Measurements from ENCODE around the gene MOB3C.
A peak's percentile ranks its signal among the peaks of the same experiment; 100 is the strongest.
"Not testable (repeated sequence)": the region's sequence is repeated elsewhere in the genome, so short reads cannot be mapped to it uniquely, and the experiment has no call there.

MOB3C gene

GRCh38 chr1:46616277-46617107, at the start of gene MOB3C:
Gene MOB3C, minus strand, starts transcription at chr1:46616811. Its CDS starts 3,490 bp downstream, at chr1:46613321.
- DNase-seq (ENCODE audit: low spot score), result peak; percentile 70

- no peak for DNase-seq (ENCODE audit: low spot score)
Measured at GRCh38 chr1:46665983-46666382, 49.4 kb upstream of the MOB3C start.

- not testable (repeated sequence) for DNase-seq (ENCODE audit: low spot score)
Measured at GRCh38 chr1:46662919-46663318, 46.3 kb upstream of the MOB3C start.

DNA sequence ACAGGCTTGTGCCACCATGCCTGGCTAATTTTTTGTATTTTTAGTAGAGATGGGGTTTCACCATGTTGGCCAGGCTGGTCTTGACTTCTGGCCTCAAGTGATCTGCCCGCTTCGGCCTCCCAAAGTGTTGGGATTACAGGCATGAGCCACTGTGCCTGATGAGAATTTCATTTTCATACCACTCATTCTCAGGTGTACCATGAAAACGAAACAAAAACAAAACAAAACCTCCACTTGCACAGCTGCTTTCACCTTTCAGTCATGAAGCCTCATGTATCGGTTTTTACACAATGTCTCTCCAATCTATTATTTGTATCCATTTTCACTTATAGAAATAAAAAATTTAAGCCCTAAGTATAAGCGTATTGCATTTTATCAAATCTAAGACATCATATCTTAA, 43.5 kb upstream of the MOB3C start:
- DNase-seq (ENCODE audit: low spot score), result not testable (repeated sequence)

DNA sequence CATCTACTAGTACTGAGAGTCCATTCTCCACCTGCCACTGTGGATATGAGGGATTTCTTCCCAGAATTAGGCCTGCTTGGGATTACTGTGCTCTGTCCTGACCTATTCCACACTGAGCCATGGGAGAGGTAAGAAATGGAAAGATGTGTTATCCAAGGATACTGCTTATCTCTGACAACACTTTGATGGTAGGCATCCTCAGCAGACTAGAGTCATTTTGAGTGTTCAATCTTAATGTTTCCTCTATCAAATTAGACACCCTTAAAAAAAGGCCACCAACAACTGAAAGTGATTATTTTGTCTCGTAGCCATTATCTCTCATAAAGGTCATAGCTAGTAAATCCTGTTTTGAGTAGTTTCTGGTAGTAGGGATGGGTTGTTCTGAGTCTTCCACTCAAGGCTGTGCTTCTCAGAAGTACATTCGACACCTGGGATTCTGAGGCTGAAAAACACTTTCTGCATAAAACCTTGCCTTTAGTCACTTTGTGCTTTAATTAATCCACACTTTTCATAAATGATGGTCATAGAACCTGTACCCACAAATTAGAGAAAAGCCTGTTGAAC, 42.8 kb upstream of the MOB3C start:
- DNase-seq (ENCODE audit: low spot score), result no peak

- DNase-seq (ENCODE audit: low spot score), result no peak
Measured at GRCh38 chr1:46657775-46658174, 41.2 kb upstream of the MOB3C start.

- no peak for DNase-seq (ENCODE audit: low spot score)
Measured at GRCh38 chr1:46656643-46657042, 40.0 kb upstream of the MOB3C start.

DNA sequence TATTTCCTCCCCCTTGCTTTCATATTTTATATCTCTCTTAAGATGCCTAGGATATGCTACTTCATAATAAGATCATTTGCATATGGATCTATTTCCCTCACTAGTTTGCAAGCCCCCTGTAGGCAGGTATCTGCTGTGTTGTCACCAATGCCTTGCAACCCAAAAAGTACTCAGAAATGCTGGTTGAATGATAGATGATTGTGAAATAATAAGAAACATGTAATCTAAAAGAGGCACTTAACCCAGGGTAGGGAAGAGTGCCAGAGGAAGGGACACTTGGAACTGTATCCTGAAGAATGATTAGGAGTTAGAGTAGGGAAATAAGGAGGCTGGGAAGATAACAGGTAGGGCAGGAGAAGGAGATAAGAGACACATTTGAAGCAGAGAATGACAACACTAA, 39.2 kb upstream of the MOB3C start:
- no peak for DNase-seq (ENCODE audit: low spot score)

- not testable (repeated sequence) for DNase-seq (ENCODE audit: low spot score)
Measured at GRCh38 chr1:46654698-46655097, 38.1 kb upstream of the MOB3C start.

DNA sequence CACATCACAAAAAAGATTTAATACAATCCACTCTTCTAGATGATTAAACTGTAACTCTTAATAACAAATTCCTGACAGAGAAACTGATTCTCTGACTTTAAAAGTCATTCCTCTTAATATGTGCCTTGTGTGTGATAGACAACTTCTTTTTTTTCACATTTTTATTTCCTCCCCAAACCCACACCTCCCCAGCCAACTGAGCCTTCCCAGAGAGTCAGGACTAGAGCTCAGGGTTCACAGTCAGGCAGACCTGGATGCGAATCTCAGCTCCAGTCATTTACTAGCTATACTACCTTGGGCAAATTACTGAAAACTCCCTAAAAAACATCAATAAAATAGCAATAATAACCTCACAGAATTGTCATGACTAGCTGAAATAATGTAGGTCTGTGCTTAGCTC, 37.4 kb upstream of the MOB3C start:
- no peak for DNase-seq (ENCODE audit: low spot score)

GRCh38 chr1:46653405-46653958, 36.9 kb upstream of the MOB3C start:
- DNase-seq (ENCODE audit: low spot score), result no peak

DNA sequence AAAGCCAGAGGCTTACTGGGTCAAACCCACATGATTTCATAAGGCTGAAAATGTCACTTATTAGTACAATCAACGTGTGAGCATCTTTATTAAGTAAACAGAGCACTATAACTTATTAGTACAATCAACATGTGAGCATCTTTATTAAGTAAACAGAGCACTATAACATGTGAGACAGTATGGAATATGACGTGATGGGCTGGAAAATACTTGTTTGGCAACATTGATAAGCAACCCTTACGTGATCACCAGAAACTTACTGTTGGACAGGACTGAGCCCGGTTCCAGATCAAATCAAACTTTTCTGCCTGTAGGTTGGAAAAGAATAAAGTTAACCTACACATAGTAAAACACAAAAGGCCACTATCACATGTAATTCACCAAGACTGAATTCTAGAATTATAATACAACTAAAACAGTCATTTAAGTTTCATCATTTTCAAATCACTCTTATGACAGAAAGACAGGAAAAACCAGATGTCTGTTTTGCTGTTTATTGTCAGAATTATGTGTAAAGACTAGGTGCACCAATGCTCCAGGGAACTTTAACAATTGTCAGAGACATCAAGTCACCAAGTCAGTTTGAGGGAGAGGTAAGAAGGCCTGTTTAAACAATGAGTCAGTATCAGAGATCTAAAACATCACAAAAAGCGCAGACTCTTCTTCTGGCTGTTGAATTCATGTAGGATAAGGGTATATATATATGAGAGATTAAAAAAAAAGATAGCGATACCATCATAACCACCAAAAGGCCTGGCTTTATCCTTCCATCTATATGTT, 35.9 kb upstream of the MOB3C start:
- DNase-seq (ENCODE audit: low spot score), result no peak

DNA sequence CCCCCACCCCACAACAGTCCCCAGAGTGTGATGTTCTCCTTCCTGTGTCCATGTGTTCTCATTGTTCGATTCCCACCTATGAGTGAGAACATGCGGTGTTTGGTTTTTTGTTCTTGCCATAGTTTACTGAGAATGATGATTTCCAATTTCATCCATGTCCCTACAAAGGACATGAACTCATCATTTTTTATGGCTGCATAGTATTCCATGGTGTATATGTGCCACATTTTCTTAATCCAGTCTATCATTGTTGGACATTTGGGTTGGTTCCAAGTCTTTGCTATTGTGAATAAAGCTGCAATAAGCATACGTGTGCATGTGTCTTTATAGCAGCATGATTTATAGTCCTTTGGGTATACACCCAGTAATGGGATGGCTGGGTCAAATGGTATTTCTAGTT, 34.5 kb upstream of the MOB3C start:
- DNase-seq (ENCODE audit: low spot score), result not testable (repeated sequence)

DNA sequence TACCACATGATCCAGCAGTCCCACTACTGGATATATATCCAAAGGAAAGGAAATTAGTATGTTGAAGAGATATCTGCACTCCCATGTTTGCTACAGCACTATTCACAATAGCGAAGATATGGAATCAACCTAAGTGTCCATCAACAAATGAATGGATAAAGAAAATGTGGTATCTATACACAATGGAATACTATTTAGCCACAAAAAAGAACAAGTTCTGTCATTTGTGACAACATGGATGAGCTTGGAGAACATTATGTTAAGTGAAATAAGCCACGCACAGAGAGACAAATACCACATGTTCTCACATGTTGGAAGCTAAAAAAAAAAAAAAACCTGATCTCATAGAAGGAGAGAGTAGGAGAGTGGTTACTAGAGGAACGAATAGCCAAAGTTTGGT, 33.9 kb upstream of the MOB3C start:
- DNase-seq (ENCODE audit: low spot score), result no peak

DNA sequence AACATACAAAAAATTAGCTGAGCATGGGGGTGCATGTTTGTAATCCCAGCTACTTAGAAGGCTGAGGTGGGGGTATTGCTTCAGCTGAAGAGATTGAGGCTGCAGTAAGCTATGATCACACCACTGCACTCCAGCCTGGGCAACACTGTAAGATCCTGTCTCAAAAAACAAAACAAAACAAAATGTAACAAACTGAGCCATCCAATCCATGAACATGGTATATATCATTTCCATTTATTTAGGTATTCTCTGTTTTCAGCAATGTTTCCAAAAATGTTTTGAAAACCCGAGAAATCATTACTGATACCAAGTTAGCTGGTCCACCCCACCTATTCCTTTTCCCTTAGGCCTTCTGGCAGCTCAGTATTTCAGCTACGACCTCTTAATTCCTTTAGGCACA, 33.2 kb upstream of the MOB3C start:
- DNase-seq (ENCODE audit: low spot score), result no peak

DNA sequence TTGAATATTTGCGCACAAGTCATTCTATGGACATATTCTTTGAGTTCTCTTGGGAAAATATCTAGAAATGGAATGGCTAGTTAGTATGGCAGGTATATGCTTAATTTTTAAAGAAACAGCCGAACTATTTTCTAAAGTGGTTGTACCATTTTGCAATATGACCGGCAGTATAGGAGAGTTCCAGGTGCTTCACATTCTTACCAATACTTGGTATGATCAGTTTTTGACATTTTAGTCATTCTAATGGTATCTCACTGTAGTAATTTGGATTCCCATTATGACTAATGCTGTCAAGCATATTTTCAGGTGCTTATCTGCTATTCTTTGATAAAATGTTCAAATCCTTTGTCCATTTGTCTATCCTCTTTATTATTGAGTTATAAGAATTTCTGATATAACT, 31.0 kb upstream of the MOB3C start:
- DNase-seq (ENCODE audit: low spot score), result no peak

- DNase-seq (ENCODE audit: low spot score), result no peak
Measured at GRCh38 chr1:46646844-46647243, 30.2 kb upstream of the MOB3C start.

GRCh38 chr1:46646331-46646730, 29.7 kb upstream of the MOB3C start:
- no peak for DNase-seq (ENCODE audit: low spot score)

DNA sequence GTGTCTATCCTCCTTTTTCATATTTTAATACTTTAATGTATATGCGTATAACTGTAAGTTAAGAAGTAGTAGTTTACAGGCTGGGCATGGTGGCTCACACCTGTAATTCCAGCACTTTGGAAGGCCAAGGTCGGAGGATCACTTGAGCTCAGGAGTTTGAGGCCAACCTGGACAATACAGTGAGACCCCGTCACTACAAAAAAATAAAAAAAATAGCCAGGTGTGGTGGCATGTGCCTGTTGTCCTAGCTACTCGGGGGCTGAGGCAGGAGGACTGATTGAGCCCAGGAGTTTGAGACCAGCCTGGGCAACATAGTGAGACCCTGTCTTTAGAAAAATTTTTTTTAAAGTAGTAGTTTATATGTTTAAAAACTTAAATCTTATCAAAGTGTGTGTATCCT, 29.2 kb upstream of the MOB3C start:
- DNase-seq (ENCODE audit: low spot score), result no peak

- no peak for DNase-seq (ENCODE audit: low spot score)
Measured at GRCh38 chr1:46643368-46643775, 26.8 kb upstream of the MOB3C start.

DNA sequence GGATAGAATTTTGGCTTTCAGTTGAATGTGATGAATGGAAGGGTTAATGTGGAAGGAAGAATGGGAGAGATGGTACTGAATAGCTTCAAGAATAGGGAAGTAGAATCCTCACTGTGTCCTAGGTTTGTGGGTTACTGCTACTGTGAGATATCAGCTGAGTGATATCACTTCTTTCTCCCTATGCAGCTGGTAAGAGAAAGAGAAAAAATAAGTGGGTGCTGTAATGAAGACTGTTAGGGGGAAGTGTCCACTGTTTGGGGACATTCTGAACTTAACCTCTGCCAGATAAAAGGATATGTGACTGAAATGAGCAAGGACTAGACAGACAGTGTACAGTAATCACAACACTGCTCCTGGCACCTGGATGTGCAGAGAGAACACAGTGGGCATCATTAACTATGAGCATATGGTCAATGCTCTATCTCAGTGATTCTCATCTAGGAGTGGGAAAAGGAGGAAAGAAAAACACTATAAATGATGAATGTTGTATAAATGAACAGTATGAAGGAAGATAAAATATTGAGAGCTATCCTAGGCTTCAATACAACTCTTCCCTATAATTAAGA, 25.6 kb upstream of the MOB3C start:
- DNase-seq (ENCODE audit: low spot score), result no peak

GRCh38 chr1:46639547-46639946, 22.9 kb upstream of the MOB3C start:
- DNase-seq (ENCODE audit: low spot score), result no peak

Measured in germinal center (tissue), 1 donor.